Gastroesophageal sphincter (tissue), 4 donors: ENCODE measurements around the gene GSTM5. TPM values are rescaled to one million over a fixed set of nuclear protein-coding genes. Genes with fewer than 3 reads are reported as not detected.
A peak's percentile ranks its signal among the peaks of the same experiment; 100 is the strongest.

Experiments used
- ATAC-seq: fragments of 150-250 bp; one replicate; pipeline ENCODE4 v1.9.1; 2016; ENCODE audit warnings: mild to moderate bottlenecking, moderate library complexity
- H3K27ac ChIP-seq, 4 donors: fragments of 200-600 bp; sonication (generic) in 3 of 4; 1 replicate in 3 of 4; 2 replicates in 1 of 4; pipeline ENCODE4 v1.5.1; 2016 to 2019
- H3K27me3 ChIP-seq: fragments of 200-600 bp; sonication (generic); one replicate; pipeline ENCODE4 v1.5.1; 2019
- H3K36me3 ChIP-seq, 2 donors: fragments of 200-600 bp; sonication (generic); one replicate each; pipeline ENCODE4 v1.5.1; 2019; ENCODE audit warnings: control low read depth in 1 of 2
- H3K4me1 ChIP-seq, 3 donors: fragments of 200-600 bp; sonication (generic); 1 replicate in 2 of 3; 2 replicates in 1 of 3; pipeline ENCODE4 v1.5.1; 2016 to 2019; ENCODE audit warnings: control low read depth in 2 of 3
- H3K4me3 ChIP-seq, 2 donors: fragments of 200-600 bp; sonication (generic); one replicate each; pipeline ENCODE4 v1.5.1; 2019; ENCODE audit warnings: mild to moderate bottlenecking in 1 of 2, moderate library complexity in 1 of 2
- H3K9me3 ChIP-seq, 3 donors: fragments of 200-600 bp; sonication (generic); one replicate each; pipeline ENCODE4 v1.5.1; 2017 to 2019; ENCODE audit warnings: control low read depth in 2 of 3
- EP300 ChIP-seq: sonication (generic); formaldehyde crosslinking; IDR thresholded peaks from one replicate; pipeline ENCODE4 v1.6.1; 2017; ENCODE audit warnings: antibody characterized with exemption, mild to moderate bottlenecking
- POLR2A ChIP-seq, 2 donors: fragments of 450-650 bp; IDR thresholded peaks; one replicate each; pipeline ENCODE4 v1.6.1; 2017; ENCODE audit warnings: antibody characterized with exemption in 2 of 2, mild to moderate bottlenecking in 2 of 2, moderate library complexity in 1 of 2
- POLR2AphosphoS5 ChIP-seq: sonication (generic); formaldehyde crosslinking; IDR thresholded peaks from one replicate; pipeline ENCODE4 v1.6.1; 2017; ENCODE audit warnings: antibody characterized with exemption
- WGBS, 2 donors: methylation state at CpG; one replicate each; pipeline ENCODE4 v1.1.5; 2018; ENCODE audit warnings: low coverage in 1 of 2; 5-methylcytosine and 5-hydroxymethylcytosine counted together
- total RNA-seq, 4 donors: library from RNA; depleted of rRNA; stranded (reverse); fragments of >200 nt; gene quantifications; one replicate each; pipeline ENCODE4 v1.1.0, GENCODE V29; 2016
- TF ChIP-seq, protein P1 (sequence below), 4 experiments: fragments of 200-600 bp in 2 of 4; fragments of 450-650 bp in 2 of 4; sonication (generic) in 1 of 4; IDR thresholded peaks; one replicate each; pipeline ENCODE4 v1.5.1; 2017 to 2019; ENCODE audit warnings: antibody characterized with exemption in 4 of 4, mild to moderate bottlenecking in 2 of 4, moderate library complexity in 2 of 4

Gene GSTM5
- total RNA-seq, 4 donors from 2014 or later: 2.7 to 9.2 (median 6.3) TPM

- peaks cover 0 to 12% of the 10 kb centered on the region in 2 donors for H3K36me3 ChIP-seq
- WGBS, 2 donors: 75 to 94% methylated on average over 5 to 6 of the region's 6 CpGs
- no peak overlapping the region for H3K27ac ChIP-seq
- H3K4me1 ChIP-seq: no peaks in the 10 kb centered on the region
- no peaks in the 10 kb centered on the region for H3K27me3 ChIP-seq
- no peak overlapping the region for H3K4me3 ChIP-seq
- H3K9me3 ChIP-seq: no peaks in the 10 kb centered on the region
- ATAC-seq: no peak
- TF ChIP-seq POLR2AphosphoS5 (no peak), EP300 (no peak), POLR2A (IDR thresholded peaks at IDR 0.05) (no peak)
- TF ChIP-seq, protein P1, sequence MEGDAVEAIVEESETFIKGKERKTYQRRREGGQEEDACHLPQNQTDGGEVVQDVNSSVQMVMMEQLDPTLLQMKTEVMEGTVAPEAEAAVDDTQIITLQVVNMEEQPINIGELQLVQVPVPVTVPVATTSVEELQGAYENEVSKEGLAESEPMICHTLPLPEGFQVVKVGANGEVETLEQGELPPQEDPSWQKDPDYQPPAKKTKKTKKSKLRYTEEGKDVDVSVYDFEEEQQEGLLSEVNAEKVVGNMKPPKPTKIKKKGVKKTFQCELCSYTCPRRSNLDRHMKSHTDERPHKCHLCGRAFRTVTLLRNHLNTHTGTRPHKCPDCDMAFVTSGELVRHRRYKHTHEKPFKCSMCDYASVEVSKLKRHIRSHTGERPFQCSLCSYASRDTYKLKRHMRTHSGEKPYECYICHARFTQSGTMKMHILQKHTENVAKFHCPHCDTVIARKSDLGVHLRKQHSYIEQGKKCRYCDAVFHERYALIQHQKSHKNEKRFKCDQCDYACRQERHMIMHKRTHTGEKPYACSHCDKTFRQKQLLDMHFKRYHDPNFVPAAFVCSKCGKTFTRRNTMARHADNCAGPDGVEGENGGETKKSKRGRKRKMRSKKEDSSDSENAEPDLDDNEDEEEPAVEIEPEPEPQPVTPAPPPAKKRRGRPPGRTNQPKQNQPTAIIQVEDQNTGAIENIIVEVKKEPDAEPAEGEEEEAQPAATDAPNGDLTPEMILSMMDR (IDR thresholded peaks at IDR 0.05): no peak
Observed at GRCh38 chr1:109730666-109731065, 18.6 kb downstream of the GSTM5 start.

DNA sequence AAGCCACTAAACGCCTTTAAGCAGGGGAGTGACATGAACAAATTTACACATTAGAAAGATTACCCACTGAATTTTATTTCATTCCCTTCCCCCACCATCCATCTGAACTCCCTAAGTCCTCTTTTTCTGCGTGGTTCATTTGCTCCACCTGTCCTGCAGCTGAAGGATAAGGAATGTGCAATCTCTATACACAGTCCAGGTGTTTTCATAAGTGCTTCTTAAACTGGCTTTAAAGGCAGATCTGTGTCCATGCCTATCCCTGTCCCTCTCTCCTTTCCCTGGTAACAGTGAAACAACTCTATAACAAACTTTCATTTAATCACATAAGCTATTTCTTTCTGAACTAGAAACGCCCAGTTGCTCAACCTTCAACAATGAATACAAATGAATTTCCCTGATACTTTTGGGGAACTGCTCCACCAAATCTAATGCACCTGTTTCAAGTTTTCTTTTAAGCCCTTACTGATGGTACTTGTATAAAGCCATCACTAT lies 20.4 kb downstream of the GSTM5 start:
- Histone ChIP-seq H3K27me3 (no peaks in the 10 kb centered on the region), H3K4me1 (no peaks in the 10 kb centered on the region), H3K36me3 (peaks cover 0 to 25% of the 10 kb centered on the region in 2 donors), H3K27ac (no peak overlapping the region), H3K9me3 (no peaks in the 10 kb centered on the region), H3K4me3 (no peak overlapping the region)
- no peak for ATAC-seq
- TF ChIP-seq, protein P1 (IDR thresholded peaks at IDR 0.05): no peak
- TF ChIP-seq POLR2AphosphoS5 (no peak), EP300 (no peak), POLR2A (IDR thresholded peaks at IDR 0.05) (no peak)
- 56 to 69% methylated on average over 2 to 3 of the region's 3 CpGs for WGBS, 2 donors

DNA sequence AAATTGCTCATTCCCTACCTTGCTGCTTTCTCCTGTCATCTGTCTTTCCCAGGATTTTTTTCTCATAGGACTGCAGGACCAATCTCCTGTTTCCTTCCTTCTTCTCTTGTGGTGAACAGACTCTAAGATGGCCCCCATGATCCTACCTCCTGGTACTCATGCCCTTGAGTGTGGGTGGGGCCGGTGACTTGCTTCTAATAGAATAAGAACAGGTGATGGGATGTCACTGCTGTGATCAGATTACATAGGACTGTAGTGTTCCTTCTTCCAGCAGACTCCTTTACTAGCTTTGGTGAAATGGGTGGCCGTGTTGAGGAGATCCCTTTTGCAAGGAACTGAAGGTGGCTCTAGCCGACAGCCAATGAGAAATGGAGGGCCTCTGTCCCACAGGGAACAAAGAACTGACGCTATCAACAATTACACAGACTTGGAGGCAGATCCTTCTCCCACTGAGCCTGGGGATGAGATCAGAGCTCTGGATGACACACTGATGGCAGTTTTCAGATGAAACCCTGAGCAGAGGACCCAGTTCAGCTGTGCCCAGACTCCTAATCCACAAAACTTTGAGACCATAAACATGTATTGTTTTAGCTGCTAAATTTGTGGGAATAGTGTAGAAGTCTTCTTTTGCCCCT lies 21.3 kb downstream of the GSTM5 start:
- Histone ChIP-seq H3K9me3 (no peaks in the 10 kb centered on the region), H3K27me3 (no peaks in the 10 kb centered on the region), H3K27ac (no peak overlapping the region), H3K36me3 (peaks cover 0 to 33% of the 10 kb centered on the region in 2 donors), H3K4me3 (no peak overlapping the region), H3K4me1 (no peaks in the 10 kb centered on the region)
- TF ChIP-seq, protein P1 (IDR thresholded peaks at IDR 0.05): no peak
- TF ChIP-seq POLR2A (IDR thresholded peaks at IDR 0.05) (no peak), EP300 (no peak), POLR2AphosphoS5 (no peak)
- 91% methylated on average over 3 of the region's 4 CpGs; no CpG with 5 or more reads in 1 of the 2 donors for WGBS, 2 donors
- no peak for ATAC-seq

GRCh38 chr1:109739738-109740614 lies 27.9 kb downstream of the GSTM5 start:
- TF ChIP-seq, protein P1 (IDR thresholded peaks at IDR 0.05): peak in 1 of 4 experiments; percentile 8
- TF ChIP-seq POLR2A (IDR thresholded peaks at IDR 0.05) (peak; percentile 74 to 92), POLR2AphosphoS5 (peak; percentile 92), EP300 (no peak)
- WGBS, 2 donors: 0% methylated on average over 11 of the region's 86 CpGs; no CpG with 5 or more reads in 1 of the 2 donors
- no peaks in the 10 kb centered on the region for H3K27me3 ChIP-seq
- H3K27ac ChIP-seq: peak overlapping the region; percentile 47 to 86 (median 80)
- H3K4me3 ChIP-seq: peak overlapping the region; percentile 72 to 87
- no peaks in the 10 kb centered on the region for H3K9me3 ChIP-seq
- peaks cover 0 to 25% of the 10 kb centered on the region in 2 donors for H3K36me3 ChIP-seq
- ATAC-seq: peak; percentile 95
- peaks cover 0 to 22% (median 0%) of the 10 kb centered on the region in 3 donors for H3K4me1 ChIP-seq
